HUDEP-2 (cell line): Measurements from ENCODE around the gene DNAI7.

Experiments
- DNase-seq, 76 experiments: peaks; one replicate each; lab custom pipeline; 2025; ENCODE audit not compliant: unreplicated experiment in 76 of 76; lab: John Stamatoyannopoulos, UW

The DNAI7 gene

GRCh38 chr12:25184132-25184531 is 10.8 kb downstream of the DNAI7 start:
- DNase-seq: no peak

GRCh38 chr12:25182765-25183164 is 12.2 kb downstream of the DNAI7 start:
- no peak for DNase-seq

DNA sequence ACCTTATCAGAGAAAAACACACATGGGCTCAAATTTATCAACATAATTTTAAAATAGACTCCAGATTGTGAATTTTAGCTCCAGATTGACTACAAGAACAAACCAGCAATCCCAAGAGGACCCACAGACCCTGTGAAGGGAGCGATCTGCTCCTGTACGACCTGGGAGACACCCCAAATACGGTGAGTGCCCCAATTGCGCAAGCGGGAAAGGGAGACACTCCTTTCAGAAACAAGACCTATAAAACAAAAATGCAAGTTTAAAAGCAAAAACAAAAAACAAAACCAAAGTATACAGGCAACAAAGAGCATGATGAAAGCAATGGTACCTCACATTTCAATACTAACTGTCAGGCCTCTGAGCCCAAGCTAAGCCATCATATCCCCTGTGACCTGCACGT is 32.1 kb downstream of the DNAI7 start:
- no peak for DNase-seq

GRCh38 chr12:25156061-25156460 is 38.9 kb downstream of the DNAI7 start:
- no peak for DNase-seq

DNA sequence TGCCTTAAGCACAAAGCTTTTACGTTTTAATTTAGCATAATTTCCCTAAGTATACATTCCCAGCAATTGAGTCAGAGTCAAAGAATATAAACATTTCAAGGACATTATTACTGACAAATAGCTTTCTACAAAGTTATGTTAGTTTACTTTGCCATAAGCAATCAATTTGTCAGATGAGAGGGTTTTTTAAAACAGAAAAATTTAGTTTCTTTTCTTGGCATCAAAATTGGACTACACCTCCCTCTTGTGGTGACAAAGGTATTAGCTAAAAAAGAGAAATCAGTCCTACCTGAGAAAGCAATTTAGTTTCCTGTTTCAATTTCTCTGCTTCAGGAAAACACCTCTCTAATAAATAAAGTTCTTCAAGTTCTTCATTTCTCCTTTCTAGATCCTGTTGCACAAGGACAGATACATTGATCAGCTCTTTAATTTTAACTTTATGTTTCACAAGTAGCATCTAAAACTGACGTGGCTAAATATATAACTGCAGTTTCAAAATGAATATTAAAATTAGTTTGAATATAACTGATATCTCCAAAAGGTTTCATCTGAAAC is 39.9 kb downstream of the DNAI7 start:
- peak in 7 of 76 experiments; percentile 1 to 32 (median 5) for DNase-seq

- no peak for DNase-seq
Observed at GRCh38 chr12:25152055-25152454, 42.9 kb downstream of the DNAI7 start.

DNA sequence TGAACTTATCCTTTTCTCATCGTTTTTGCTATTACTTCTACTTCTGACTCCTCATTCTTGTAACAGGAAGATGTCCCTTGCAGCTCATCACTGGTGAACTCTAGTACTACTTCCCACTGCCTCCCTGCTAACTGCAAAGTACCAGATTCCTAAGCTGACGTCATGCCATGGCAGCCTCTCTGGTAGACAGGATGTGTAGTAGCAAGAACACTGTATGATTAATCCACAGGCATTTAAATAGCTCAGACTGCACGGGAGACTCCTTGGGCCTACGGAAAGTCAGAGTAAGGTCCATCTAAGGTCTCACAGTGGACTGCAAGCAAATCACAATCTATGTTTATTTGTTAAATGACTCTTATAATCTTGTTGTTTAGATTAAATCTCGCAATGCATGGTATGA is 43.5 kb downstream of the DNAI7 start:
- no peak for DNase-seq

- DNase-seq: no peak
Observed at GRCh38 chr12:25146686-25147085, 48.3 kb downstream of the DNAI7 start.

DNA sequence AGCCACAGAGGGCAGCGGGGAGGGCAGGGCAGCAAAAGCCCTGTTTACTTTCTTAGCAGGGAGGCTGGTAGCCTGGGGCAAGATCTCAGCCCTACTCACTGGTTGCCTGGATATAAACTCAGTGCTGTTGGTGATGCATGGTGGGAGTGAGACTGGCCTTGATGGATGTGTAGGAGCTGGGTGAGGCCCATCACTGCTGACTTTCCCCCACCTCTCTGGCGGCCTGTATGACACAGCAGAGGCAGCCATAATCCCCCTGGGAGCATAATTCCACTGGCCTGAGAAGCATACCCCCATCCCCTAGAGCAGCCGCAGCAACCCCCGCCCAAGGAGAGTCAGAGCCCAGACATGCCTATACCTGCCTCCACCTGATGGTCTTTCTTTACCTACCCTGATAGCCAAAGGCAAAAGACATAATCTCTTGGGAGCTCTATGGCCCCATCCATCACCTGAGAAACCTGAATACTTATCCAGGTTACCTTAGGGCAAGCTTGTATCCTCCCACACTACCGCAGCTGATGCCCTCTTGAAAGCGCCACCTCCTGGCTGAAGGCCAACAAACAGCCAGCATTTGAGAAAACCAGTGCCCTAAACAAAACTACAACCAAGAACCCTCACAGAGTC is 59.3 kb downstream of the DNAI7 start:
- DNase-seq: peak in 18 of 76 experiments; percentile 1 to 55 (median 6)

GRCh38 chr12:25131270-25131669 is 63.7 kb downstream of the DNAI7 start:
- DNase-seq: no peak

GRCh38 chr12:25130741-25131188 is 64.2 kb downstream of the DNAI7 start:
- peak in 12 of 76 experiments; percentile 2 to 22 (median 10) for DNase-seq

GRCh38 chr12:25126746-25127145 is 68.2 kb downstream of the DNAI7 start:
- DNase-seq: no peak

DNA sequence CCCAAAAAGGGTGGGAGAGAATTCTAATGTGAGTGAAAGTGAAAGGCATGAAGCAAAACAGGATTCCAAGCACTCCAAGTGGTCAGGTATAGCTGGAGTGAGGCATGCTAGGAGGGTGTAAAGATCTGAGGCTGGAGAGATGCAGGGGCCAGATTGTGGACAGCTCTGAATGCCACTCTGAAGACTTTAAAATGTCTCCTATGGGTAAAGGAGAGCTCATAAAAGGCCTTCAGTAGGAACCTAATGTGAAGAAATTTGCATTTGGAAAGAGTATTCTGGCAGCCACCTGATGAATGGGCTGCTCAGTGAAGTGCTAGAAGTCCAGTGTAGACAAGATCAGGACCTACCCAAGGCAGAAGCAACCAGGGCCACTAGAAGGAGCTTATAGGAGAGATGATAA is 68.9 kb downstream of the DNAI7 start:
- no peak for DNase-seq

DNA sequence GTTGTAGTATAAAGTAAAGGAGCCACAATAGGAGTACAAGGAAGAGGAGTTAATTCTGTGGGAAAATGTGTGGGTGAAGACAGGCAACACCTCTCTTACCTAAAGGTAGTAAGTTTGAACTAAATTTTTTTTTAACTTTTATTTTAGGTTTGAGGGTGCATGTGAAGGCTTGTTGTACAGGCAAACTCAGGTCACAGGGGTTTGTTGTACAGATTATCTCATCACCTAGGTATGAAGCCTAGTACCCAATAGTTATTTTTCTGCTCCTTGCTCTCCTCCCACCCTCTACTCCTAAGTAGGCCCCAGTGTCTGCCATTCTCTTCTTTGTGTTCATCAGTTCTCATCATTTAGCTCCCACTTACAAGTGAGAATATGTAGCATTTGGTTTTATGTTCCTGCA is 70.5 kb downstream of the DNAI7 start:
- DNase-seq: no peak

- no peak for DNase-seq
Observed at GRCh38 chr12:25123126-25123525, 71.8 kb downstream of the DNAI7 start.

DNA sequence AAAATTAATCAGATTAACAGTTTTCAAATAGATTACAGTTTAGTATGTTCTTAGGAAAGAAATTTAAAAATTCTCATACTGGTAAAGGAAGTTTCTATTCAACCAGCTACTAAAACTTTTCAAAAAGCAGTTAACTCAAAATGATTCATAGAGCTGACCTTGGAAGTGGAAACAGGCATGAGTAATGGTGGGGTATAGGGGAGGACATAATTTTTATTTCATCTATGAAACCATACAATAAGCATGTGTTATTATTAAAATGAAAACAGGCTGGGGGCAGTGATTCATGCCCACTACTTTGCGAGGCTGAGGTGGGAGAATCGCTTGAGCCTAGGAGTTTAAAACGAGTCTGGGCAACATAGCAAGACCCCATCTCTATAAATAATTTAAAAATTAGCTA is 73.0 kb downstream of the DNAI7 start:
- DNase-seq: no peak

DNA sequence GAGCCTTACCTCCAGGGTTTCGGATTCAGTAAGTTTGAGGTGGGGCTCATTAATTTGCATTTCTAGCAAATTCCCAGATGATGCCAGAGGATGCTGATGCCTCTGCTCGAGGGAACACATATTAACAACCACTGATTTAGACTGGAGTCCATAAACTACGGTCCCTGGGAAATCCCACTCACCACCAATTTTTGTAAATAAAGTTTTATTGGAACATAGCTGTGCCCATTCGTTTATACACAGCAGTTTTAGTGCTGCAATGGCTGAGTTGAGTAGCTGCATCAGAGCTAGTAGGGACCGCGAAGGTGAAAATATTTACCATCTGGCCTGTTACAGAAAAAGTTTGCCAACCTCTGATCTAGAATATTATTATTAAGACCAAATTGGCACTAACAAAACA is 73.8 kb downstream of the DNAI7 start:
- DNase-seq: no peak

- DNase-seq: no peak
Observed at GRCh38 chr12:25119020-25119419, 75.9 kb downstream of the DNAI7 start.

GRCh38 chr12:25115677-25116076 is 79.3 kb downstream of the DNAI7 start:
- DNase-seq: no peak

- DNase-seq: no peak
Observed at GRCh38 chr12:25113651-25114050, 81.3 kb downstream of the DNAI7 start.

- DNase-seq: no peak
Observed at GRCh38 chr12:25110260-25110659, 84.7 kb downstream of the DNAI7 start.

- no peak for DNase-seq
Observed at GRCh38 chr12:25107920-25108319, 87.0 kb downstream of the DNAI7 start.

DNA sequence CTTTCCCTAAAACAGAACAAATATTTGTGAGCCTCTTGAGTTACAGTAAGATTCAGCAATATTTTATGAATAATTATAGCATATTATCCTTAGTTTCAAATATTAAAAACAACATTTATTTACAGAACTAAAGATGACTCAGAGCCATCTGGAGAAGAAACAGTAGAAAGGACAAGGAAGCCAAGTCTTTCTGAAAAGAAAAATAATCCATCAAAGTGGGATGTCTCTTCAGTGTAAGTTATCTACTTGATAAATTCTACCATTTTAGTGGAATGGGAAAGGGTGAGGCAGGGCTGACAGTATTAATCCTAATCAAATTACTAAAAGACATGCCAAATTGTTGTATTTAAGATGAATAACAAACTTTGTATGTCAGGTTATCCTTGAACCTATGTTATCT is 88.1 kb downstream of the DNAI7 start:
- no peak for DNase-seq
